RWPE2 (cell line): ENCODE data around the gene SERPIND1.

Experiments used
- ATAC-seq: fragments of 200-7000 bp; cut with Tn5 transposase; 3 replicates; pipeline ENCODE4 v1.9.1; 2021; ENCODE audit warnings: low read depth
- DNase-seq: peaks from one replicate; pipeline ENCODE4 v3.0.0-alpha.2; 2020; ENCODE audit warnings: low spot score
- H3K27ac ChIP-seq: fragments of 450-650 bp; 2 replicates; pipeline ENCODE4 v1.5.1; 2017; ENCODE audit warnings: mild to moderate bottlenecking; ENCODE audit not compliant: poor library complexity, severe bottlenecking
- H3K27me3 ChIP-seq: fragments of 250-450 bp; sonication (Bioruptor Pico); 2 replicates; pipeline ENCODE4 v1.5.1; 2021; ENCODE audit warnings: mild to moderate bottlenecking, moderate library complexity; ENCODE audit not compliant: insufficient read depth, poor library complexity, severe bottlenecking
- H3K36me3 ChIP-seq: fragments of 250-450 bp; sonication (Bioruptor Pico); 2 replicates; pipeline ENCODE4 v1.5.1; 2020; ENCODE audit warnings: low read depth, mild to moderate bottlenecking, moderate library complexity
- H3K4me1 ChIP-seq: fragments of 250-450 bp; sonication (Bioruptor Pico); 2 replicates; pipeline ENCODE4 v1.5.1; 2021; ENCODE audit warnings: mild to moderate bottlenecking, moderate library complexity; ENCODE audit not compliant: insufficient read depth, poor library complexity, severe bottlenecking
- H3K4me3 ChIP-seq: fragments of 250-450 bp; sonication (Bioruptor Pico); 2 replicates; pipeline ENCODE4 v1.5.1; 2021; ENCODE audit warnings: mild to moderate bottlenecking, moderate library complexity; ENCODE audit not compliant: severe bottlenecking
- H3K9me3 ChIP-seq: fragments of 250-450 bp; sonication (Bioruptor Pico); 2 replicates; pipeline ENCODE4 v1.5.1; 2021; ENCODE audit warnings: mild to moderate bottlenecking, moderate library complexity; ENCODE audit not compliant: severe bottlenecking
- CTCF ChIP-seq: fragments of 450-650 bp; IDR thresholded peaks from one replicate; pipeline ENCODE4 v1.5.1; 2017; ENCODE audit warnings: mild to moderate bottlenecking, moderate library complexity; ENCODE audit not compliant: poor library complexity, severe bottlenecking

SERPIND1 gene

DNA sequence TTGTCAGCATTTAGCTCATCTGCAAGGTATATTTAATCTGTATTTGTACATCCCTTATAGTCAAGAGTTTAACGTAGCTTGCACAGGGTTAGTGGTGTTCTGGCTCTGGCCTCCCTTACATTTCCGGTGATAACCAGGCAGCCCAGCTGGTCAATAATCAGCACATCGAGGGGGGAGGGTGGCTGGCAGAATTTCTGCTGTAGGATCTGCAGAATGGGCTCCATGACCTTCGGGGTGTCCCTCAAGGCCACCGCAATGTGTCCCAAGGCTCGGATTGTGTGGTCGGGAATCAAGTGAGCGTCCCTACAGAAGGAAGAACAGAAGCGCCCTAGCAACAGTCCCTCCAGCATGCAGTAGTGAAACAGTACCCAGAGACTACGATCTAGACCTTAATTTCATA is 25.1 kb downstream of the SERPIND1 start:
- Histone ChIP-seq H3K36me3 (peaks cover 52% of the 10 kb centered on the region), H3K4me1 (no peaks in the 10 kb centered on the region), H3K9me3 (peaks cover 4% of the 10 kb centered on the region), H3K4me3 (no peak overlapping the region), H3K27me3 (no peaks in the 10 kb centered on the region), H3K27ac (no peak overlapping the region)
- ATAC-seq: no peak
- no peak for TF ChIP-seq CTCF
- DNase-seq: no peak

DNA sequence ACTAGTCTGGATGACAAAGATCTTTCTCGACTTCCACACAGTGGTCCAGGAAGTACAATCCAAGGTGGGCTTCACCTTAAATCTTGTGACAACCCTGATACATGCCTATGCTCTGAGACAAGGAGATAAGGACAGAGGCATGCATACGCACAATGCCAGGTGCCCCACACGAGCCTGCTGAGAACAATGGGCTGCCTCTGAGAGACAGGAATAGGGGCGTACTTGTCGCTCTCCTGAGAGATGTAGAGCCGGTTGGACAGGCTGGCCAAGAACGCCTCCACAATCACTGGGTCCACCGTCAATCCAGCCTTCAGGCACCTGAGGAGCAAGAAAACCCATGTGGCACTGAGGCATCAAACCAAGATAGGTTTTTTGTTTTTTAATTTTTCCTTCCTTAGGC is 25.5 kb downstream of the SERPIND1 start:
- ATAC-seq: no peak
- H3K9me3 ChIP-seq: peaks cover 4% of the 10 kb centered on the region
- H3K27me3 ChIP-seq: no peaks in the 10 kb centered on the region
- peaks cover 56% of the 10 kb centered on the region for H3K36me3 ChIP-seq
- no peaks in the 10 kb centered on the region for H3K4me1 ChIP-seq
- no peak overlapping the region for H3K4me3 ChIP-seq
- TF ChIP-seq CTCF: no peak
- H3K27ac ChIP-seq: no peak overlapping the region
- no peak for DNase-seq

DNA sequence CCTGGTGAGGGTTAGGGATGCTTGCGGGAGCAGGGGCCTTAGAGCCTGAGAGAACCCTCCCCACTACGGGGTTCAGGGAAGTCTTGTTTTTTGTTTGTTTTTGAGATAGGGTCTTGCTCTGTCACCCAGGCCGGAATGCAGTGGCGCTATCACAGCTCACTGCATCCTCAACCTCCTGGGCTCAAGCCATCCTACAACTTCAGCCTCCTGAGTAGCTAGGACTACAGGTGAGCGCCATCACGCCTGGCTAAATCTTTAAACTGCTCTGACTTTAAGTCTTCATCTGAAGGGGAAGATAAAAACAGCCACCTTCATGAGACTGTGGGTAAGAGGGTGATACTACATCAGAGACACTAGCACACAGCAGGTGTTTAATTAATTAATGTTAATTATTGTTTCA is 28.5 kb downstream of the SERPIND1 start:
- DNase-seq: no peak
- H3K9me3 ChIP-seq: peaks cover 4% of the 10 kb centered on the region
- H3K27me3 ChIP-seq: no peaks in the 10 kb centered on the region
- no peak for TF ChIP-seq CTCF
- no peak for ATAC-seq
- no peaks in the 10 kb centered on the region for H3K4me1 ChIP-seq
- H3K4me3 ChIP-seq: no peak overlapping the region
- peaks cover 71% of the 10 kb centered on the region for H3K36me3 ChIP-seq
- H3K27ac ChIP-seq: no peak overlapping the region

DNA sequence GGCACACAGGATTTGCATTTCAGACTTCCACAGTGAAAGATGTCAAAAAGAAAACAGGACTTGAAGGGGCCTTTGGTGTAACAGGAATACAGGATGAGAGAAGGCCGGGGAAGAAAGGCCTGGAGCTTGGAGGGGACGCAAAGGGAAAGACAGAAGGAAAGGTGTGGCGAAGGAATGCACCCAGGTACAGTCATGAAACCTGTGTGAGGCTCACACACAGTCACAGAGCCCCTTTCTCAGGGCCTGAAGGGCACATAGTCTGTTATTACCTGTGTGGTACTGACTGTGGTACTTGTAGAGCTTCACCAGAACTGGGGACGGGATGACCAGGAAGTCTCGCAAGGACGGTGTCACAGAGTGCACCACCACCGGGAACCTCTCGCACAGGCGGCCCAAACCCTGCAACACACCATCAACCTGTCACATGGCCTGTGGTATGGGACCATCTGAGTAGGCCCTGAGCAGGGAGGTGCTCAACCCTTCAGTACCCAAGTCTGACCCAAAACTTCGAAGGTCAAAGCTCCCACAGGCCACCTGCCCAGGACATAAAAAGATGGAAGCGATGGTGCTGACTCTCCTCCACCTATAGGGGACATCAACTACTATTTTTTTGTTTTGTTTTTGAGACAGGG is 29.1 kb downstream of the SERPIND1 start:
- ATAC-seq (no peak), DNase-seq (no peak)
- no peaks in the 10 kb centered on the region for H3K27me3 ChIP-seq
- no peak for TF ChIP-seq CTCF
- H3K4me3 ChIP-seq: no peak overlapping the region
- H3K36me3 ChIP-seq: peaks cover 68% of the 10 kb centered on the region
- H3K9me3 ChIP-seq: peaks cover 4% of the 10 kb centered on the region
- H3K4me1 ChIP-seq: no peaks in the 10 kb centered on the region
- H3K27ac ChIP-seq: no peak overlapping the region

DNA sequence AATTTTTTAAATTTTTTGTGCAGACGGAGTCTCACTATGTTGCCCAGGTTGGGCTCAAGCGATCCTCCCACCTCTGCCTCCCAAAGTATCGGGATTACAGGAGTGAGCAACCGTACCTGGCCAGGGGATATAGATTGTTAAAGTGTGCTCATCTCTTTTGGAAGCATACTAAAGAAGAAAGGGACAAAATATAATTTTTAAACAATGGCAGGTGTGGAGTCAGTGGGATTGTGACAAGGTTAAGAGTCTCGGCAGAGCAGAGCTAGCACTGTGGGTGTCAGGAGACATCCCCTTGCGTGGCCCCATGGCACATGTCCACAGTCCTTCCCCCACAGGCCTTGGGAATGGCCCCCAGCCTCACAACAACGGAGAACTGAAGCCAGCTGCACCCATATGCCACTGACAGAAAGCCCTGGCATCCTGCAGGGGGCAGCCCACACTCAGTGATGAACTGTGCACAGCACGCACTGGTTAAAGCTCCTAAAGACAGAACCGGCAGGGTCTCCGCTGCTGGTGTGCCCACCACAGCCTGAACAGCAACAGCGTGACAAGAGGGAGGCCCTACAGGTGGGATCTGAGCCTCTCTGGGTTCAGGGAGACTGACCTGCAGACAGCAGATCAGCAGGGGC is 29.9 kb downstream of the SERPIND1 start:
- H3K9me3 ChIP-seq: peaks cover 4% of the 10 kb centered on the region
- no peak overlapping the region for H3K27ac ChIP-seq
- ATAC-seq (peak; percentile 57; the same call in 2 of the 3 replicates), DNase-seq (no peak)
- H3K27me3 ChIP-seq: no peaks in the 10 kb centered on the region
- peaks cover 62% of the 10 kb centered on the region for H3K36me3 ChIP-seq
- no peak overlapping the region for H3K4me3 ChIP-seq
- H3K4me1 ChIP-seq: no peaks in the 10 kb centered on the region
- TF ChIP-seq CTCF: peak; percentile 45
